ENCODE results near the gene PRDM16.

DNA sequence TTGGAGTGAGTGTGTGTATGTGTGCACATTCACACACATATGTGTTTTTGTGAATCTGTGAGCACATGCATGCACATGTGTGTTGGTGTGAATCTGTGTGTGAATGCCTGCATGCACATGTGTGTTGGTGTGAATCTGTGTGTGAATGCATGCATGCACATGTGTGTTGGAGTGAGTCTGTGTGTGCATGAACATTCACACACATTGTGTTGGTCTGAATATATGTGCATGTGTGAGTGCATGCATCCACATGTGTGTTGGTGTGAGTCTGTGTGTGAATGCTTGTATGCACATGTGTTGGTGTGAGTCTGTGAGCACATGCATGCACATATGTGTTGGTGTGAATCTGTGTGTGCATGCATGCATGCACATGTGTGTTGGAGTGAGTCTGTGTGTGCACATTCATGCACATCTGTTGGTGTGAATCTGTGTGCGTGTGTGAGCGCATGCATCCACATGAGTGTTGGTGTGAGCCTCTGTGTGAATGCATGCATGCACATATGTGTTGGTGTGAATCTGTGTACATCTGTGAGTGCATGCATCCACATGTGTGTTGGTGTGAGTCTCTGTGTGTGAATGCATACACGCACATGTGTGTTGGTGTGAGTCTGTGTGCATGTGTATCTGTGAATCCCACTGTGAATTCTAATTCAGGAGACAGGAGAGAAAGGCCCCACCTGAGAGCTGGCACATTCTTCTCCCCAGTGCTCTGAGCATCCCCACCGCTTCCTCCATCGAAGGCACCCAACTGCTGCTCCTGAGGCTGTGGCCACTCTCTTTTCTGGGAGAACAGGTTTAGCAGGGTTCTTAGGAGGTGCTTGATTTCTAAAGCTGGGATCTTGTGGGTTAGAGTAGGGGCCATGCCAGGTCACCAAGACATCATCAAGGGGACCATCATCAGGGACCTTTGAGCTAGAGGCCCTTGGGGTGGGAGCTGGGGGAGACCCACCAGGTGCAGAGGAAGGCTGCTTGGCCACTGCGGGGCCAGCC is 267.9 kb downstream of the PRDM16 start:
- no peak for TF ChIP-seq CTCF (IDR thresholded peaks at IDR 0.05)
- no peak for TF ChIP-seq POLR2A (IDR thresholded peaks at IDR 0.05)
